Upper lobe of left lung (tissue), 4 donors: ENCODE data around the gene BTN2A1.

Experiments used
- EP300 ChIP-seq, 4 donors: sonication (generic); formaldehyde crosslinking; IDR thresholded peaks; one replicate each; pipeline ENCODE4 v1.5.1; 2017; ENCODE audit warnings: antibody characterized with exemption in 4 of 4, control low read depth in 2 of 4
- POLR2AphosphoS5 ChIP-seq, 2 donors: sonication (generic); formaldehyde crosslinking; IDR thresholded peaks; one replicate each; pipeline ENCODE4 v1.5.1; 2017; ENCODE audit warnings: antibody characterized with exemption in 2 of 2
- TF ChIP-seq, protein P1 (sequence below), 6 experiments: fragments of 450-650 bp in 4 of 6; fragments of 200-600 bp in 2 of 6; sonication (generic) in 2 of 6; IDR thresholded peaks; one replicate each; pipeline ENCODE4 v1.5.1; 2016 to 2019; ENCODE audit warnings: antibody characterized with exemption in 6 of 6

DNA sequence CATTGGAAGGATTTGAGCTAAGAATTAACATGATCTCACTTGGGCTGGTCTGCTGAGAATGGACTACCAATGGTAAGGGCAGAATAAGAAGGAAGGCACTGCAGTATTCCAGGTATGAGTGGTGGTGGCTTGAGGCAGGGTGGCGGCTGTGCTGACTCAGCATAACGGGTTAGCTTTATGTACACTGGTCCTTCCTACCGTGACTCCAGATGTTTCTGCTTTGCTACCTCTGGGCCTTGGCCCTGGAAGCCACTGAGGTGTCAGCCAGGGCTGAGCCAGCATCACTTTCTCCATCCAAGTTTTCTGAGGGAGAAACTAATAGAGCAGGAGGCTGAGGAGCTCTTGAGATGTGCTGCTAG is 30.3 kb upstream of the BTN2A1 start:
- TF ChIP-seq, protein P1, sequence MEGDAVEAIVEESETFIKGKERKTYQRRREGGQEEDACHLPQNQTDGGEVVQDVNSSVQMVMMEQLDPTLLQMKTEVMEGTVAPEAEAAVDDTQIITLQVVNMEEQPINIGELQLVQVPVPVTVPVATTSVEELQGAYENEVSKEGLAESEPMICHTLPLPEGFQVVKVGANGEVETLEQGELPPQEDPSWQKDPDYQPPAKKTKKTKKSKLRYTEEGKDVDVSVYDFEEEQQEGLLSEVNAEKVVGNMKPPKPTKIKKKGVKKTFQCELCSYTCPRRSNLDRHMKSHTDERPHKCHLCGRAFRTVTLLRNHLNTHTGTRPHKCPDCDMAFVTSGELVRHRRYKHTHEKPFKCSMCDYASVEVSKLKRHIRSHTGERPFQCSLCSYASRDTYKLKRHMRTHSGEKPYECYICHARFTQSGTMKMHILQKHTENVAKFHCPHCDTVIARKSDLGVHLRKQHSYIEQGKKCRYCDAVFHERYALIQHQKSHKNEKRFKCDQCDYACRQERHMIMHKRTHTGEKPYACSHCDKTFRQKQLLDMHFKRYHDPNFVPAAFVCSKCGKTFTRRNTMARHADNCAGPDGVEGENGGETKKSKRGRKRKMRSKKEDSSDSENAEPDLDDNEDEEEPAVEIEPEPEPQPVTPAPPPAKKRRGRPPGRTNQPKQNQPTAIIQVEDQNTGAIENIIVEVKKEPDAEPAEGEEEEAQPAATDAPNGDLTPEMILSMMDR (IDR thresholded peaks at IDR 0.05), result no peak
- no peak for TF ChIP-seq EP300 (IDR thresholded peaks at IDR 0.05)
- TF ChIP-seq POLR2AphosphoS5 (IDR thresholded peaks at IDR 0.05), result no peak
